GM21619 (cell line): ENCODE measurements around the gene NT5E.

ENCODE experiments used
- ATAC-seq: cut with Tn5 transposase; IDR thresholded peaks from one replicate; pipeline ENCODE4 v1.9.1; 2021; ENCODE audit not compliant: unreplicated experiment

Gene NT5E

GRCh38 chr6:85459224-85459901 lies 9.5 kb downstream of the NT5E start:
- no peak for ATAC-seq

GRCh38 chr6:85460154-85460920 lies 10.5 kb downstream of the NT5E start:
- peak; percentile 30 for ATAC-seq

GRCh38 chr6:85460921-85461797 lies 11.3 kb downstream of the NT5E start:
- ATAC-seq, result peak; percentile 86

- peak; percentile 2 for ATAC-seq
These were observed 11.9 kb downstream of the NT5E start for GRCh38 chr6:85461798-85462170.

- no peak for ATAC-seq
These were observed 12.8 kb downstream of the NT5E start for GRCh38 chr6:85462673-85463072.

- no peak for ATAC-seq
These were observed 13.9 kb downstream of the NT5E start for GRCh38 chr6:85463621-85464259.

GRCh38 chr6:85464260-85464644 lies 14.4 kb downstream of the NT5E start:
- no peak for ATAC-seq

- no peak for ATAC-seq
These were observed 14.9 kb downstream of the NT5E start for GRCh38 chr6:85464722-85465150.

- peak; percentile 32 for ATAC-seq
These were observed 15.9 kb downstream of the NT5E start for GRCh38 chr6:85465762-85466161.

- no peak for ATAC-seq
These were observed 18.4 kb downstream of the NT5E start for GRCh38 chr6:85468326-85468725.

GRCh38 chr6:85469276-85470022 lies 19.6 kb downstream of the NT5E start:
- ATAC-seq, result no peak

- ATAC-seq, result no peak
These were observed 20.1 kb downstream of the NT5E start for GRCh38 chr6:85470023-85470410.

- no peak for ATAC-seq
These were observed 22.9 kb downstream of the NT5E start for GRCh38 chr6:85472744-85473143.

- no peak for ATAC-seq
These were observed 23.9 kb downstream of the NT5E start for GRCh38 chr6:85473748-85474147.

- ATAC-seq, result no peak
These were observed 26.6 kb downstream of the NT5E start for GRCh38 chr6:85476532-85476931.

- no peak for ATAC-seq
These were observed 29.3 kb downstream of the NT5E start for GRCh38 chr6:85479208-85479607.

- no peak for ATAC-seq
These were observed 32.5 kb downstream of the NT5E start for GRCh38 chr6:85482206-85482904.

- peak; percentile 94 for ATAC-seq
These were observed 33.2 kb downstream of the NT5E start for GRCh38 chr6:85482905-85483700.

- no peak for ATAC-seq
These were observed 34.0 kb downstream of the NT5E start for GRCh38 chr6:85483846-85484245.
